Kidney (tissue), 14 donors: ENCODE results near the gene NRG2. TPM values are rescaled to one million over a fixed set of nuclear protein-coding genes. Genes with fewer than 3 reads are reported as not detected.
A peak's percentile ranks its signal among the peaks of the same experiment; 100 is the strongest.

Experiments used
- DNase-seq, 5 donors: peaks; one replicate each; pipeline ENCODE4 v3.0.0-alpha.2; 2013 to 2020
- FAIRE-seq: peaks from 2 replicates; lab custom pipeline; 2012; peaks lifted over from hg19 to GRCh38; lab: Jason Lieb, UNC
- H3K27ac ChIP-seq, 2 donors: one replicate each; pipeline ENCODE4 v1.7.0; 2013; ENCODE audit warnings: low read depth in 2 of 2, low read length in 2 of 2, inconsistent platforms in 1 of 2
- H3K27me3 ChIP-seq: one replicate; pipeline ENCODE4 v1.7.1; 2013; ENCODE audit warnings: low read length, inconsistent platforms; ENCODE audit not compliant: control insufficient read depth, insufficient read depth
- H3K36me3 ChIP-seq, 3 donors: one replicate each; pipeline versions ENCODE4 v1.7.0 to v1.7.1; 2013; ENCODE audit warnings: low read length in 3 of 3, control low read depth in 1 of 3, inconsistent platforms in 1 of 3; ENCODE audit not compliant: insufficient read depth in 3 of 3, control insufficient read depth in 2 of 3
- H3K4me1 ChIP-seq, 3 donors: one replicate each; pipeline versions ENCODE4 v1.7.0 to v1.7.1; 2013; ENCODE audit warnings: low read length in 3 of 3, inconsistent platforms in 1 of 3, low read depth in 1 of 3; ENCODE audit not compliant: control insufficient read depth in 2 of 3, insufficient read depth in 2 of 3
- H3K4me3 ChIP-seq, 3 donors: one replicate each; pipeline versions ENCODE4 v1.7.0 to v1.8.1; 2013; ENCODE audit warnings: low read length in 3 of 3, control low read depth in 1 of 3, inconsistent platforms in 1 of 3
- H3K9ac ChIP-seq, 3 donors: one replicate each; pipeline versions ENCODE4 v1.7.0 to v1.7.1; 2013; ENCODE audit warnings: low read length in 3 of 3, control low read depth in 1 of 3, inconsistent platforms in 1 of 3
- H3K9me3 ChIP-seq, 3 donors: one replicate each; pipeline versions ENCODE4 v1.7.0 to v1.7.1; 2013; ENCODE audit warnings: low read length in 3 of 3, control low read depth in 1 of 3, inconsistent platforms in 1 of 3; ENCODE audit not compliant: control insufficient read depth in 2 of 3, insufficient read depth in 1 of 3
- CTCF ChIP-seq: IDR thresholded peaks from 3 replicates; pipeline ENCODE4 v1.5.1; 2012; ENCODE audit warnings: mild to moderate bottlenecking, moderate library complexity, borderline replicate concordance; ENCODE audit not compliant: insufficient read depth; ENCODE audit errors: extremely low read depth
- intact Hi-C: fragments of 100-400 bp; cut with DNase I; formaldehyde crosslinking; loops from one replicate; pipeline ENCODE4 v1.11.1; 2022
- polyA plus RNA-seq: library from polyadenylated mRNA; stranded (reverse); fragments of 350-450 nt; fragmentation: Illumina TruSeq; extraction: RNeasy Lipid Tissue Mini Kit (QIAGEN cat#74804); gene quantifications from one replicate; pipeline ENCODE4 v1.2.3, GENCODE V29; 2014; ENCODE audit warnings: low read depth, low replicate concordance; ENCODE audit not compliant: insufficient read depth
- total RNA-seq: library from RNA; stranded (reverse); fragmentation: NEBNext Ultra II Directional; extraction: Animal tissue kit (Norgen Biotek cat#: 25700); gene quantifications from one replicate; pipeline ENCODE4 v1.2.1, GENCODE V29; 2021
- donor health status: control.
- donor health status: control.
- donor health status: control.
- donor health status: control.
- donor health status: control.
- donor health status: DM: yes; HTN: yes; CAD: no.
- donor health status: Normal renal cell carcinoma (clear cell type).

The NRG2 gene
- total and polyA plus RNA-seq, 2 donors from 2014 or later: 1.9 to 4.6 TPM

GRCh38 chr5:139924294-139925215 is 118.5 kb downstream of the NRG2 start:
- TF ChIP-seq CTCF: no peak
- H3K4me3 ChIP-seq: no peak overlapping the region

GRCh38 chr5:139919308-139919707 is 123.8 kb downstream of the NRG2 start:
- FAIRE-seq: no peak
- intact Hi-C loops: no loop called here
- TF ChIP-seq CTCF: no peak

More at GRCh38 chr5:139924294-139925215, 118.5 kb downstream of the NRG2 start:
- no peaks in the 10 kb centered on the region for H3K9me3 ChIP-seq
- no peak overlapping the region for H3K9ac ChIP-seq
- H3K27ac ChIP-seq: no peak overlapping the region
- DNase-seq: peak in 2 of 5 donors; percentile 15 to 28
- H3K4me1 ChIP-seq: no peaks in the 10 kb centered on the region
- no peaks in the 10 kb centered on the region for H3K27me3 ChIP-seq
- no peak for FAIRE-seq
- no peaks in the 10 kb centered on the region for H3K36me3 ChIP-seq
- intact Hi-C loops: no loop called here

GRCh38 chr5:139915834-139916233 is 127.3 kb downstream of the NRG2 start:
- Histone ChIP-seq H3K9me3 (no peaks in the 10 kb centered on the region), H3K4me1 (no peaks in the 10 kb centered on the region), H3K27me3 (no peaks in the 10 kb centered on the region), H3K27ac (no peak overlapping the region), H3K4me3 (no peak overlapping the region), H3K36me3 (no peaks in the 10 kb centered on the region), H3K9ac (no peak overlapping the region)
- intact Hi-C loops: no loop called here
- no peak for TF ChIP-seq CTCF
- FAIRE-seq (no peak), DNase-seq (no peak)

More at GRCh38 chr5:139919308-139919707, 123.8 kb downstream of the NRG2 start:
- Histone ChIP-seq H3K9ac (no peak overlapping the region), H3K9me3 (no peaks in the 10 kb centered on the region), H3K27ac (no peak overlapping the region), H3K27me3 (no peaks in the 10 kb centered on the region), H3K4me3 (no peak overlapping the region), H3K36me3 (no peaks in the 10 kb centered on the region), H3K4me1 (no peaks in the 10 kb centered on the region)
- DNase-seq: no peak
